Chondrocyte (in vitro differentiated cells): ENCODE data around the gene SSBP4. TPM values are rescaled to one million over a fixed set of nuclear protein-coding genes. Genes with fewer than 3 reads are reported as not detected.

Experiments used
- DNase-seq: peaks from one replicate; pipeline ENCODE4 v3.0.0; 2021; ENCODE audit warnings: mixed read lengths, low spot score
- H3K27ac Mint-ChIP-seq: one replicate; pipeline ENCODE4 v1.8.0; 2021; ENCODE audit warnings: mild to moderate bottlenecking, moderate library complexity, mixed read lengths; ENCODE audit not compliant: unreplicated experiment
- H3K27me3 Mint-ChIP-seq: 2 replicates; pipeline ENCODE4 v1.8.0; 2021; ENCODE audit warnings: low read depth, mixed read lengths
- H3K36me3 Mint-ChIP-seq: 2 replicates; pipeline ENCODE4 v1.8.0; 2021; ENCODE audit warnings: low read depth, mixed read lengths
- H3K4me1 Mint-ChIP-seq: 2 replicates; pipeline ENCODE4 v1.8.0; 2021; ENCODE audit warnings: low read depth, mild to moderate bottlenecking, mixed read lengths
- H3K4me3 Mint-ChIP-seq: one replicate; pipeline ENCODE4 v1.8.0; 2021; ENCODE audit warnings: mild to moderate bottlenecking, moderate library complexity, mixed read lengths; ENCODE audit not compliant: unreplicated experiment
- H3K9me3 Mint-ChIP-seq: 2 replicates; pipeline ENCODE4 v1.8.0; 2021; ENCODE audit warnings: low read depth, mixed read lengths
- CTCF ChIP-seq: fragments of 200-600 bp; sonication (generic); IDR thresholded peaks from 2 replicates; pipeline ENCODE4 v1.5.0; 2021; ENCODE audit warnings: antibody characterized with exemption, mild to moderate bottlenecking, moderate library complexity
- total RNA-seq: library from RNA; stranded (reverse); gene quantifications from 3 replicates; pipeline ENCODE4 v1.2.1, GENCODE V29; 2021

Gene SSBP4
- total RNA-seq, 1 donor from 2014 or later = 56.3 TPM

- no peak for TF ChIP-seq CTCF
- H3K27me3 Mint-ChIP-seq = no peaks in the 10 kb centered on the region
- peaks cover 13% of the 10 kb centered on the region for H3K36me3 Mint-ChIP-seq
- H3K27ac Mint-ChIP-seq = peak overlapping the region; percentile 98
- DNase-seq = no peak
- peaks cover 69% of the 10 kb centered on the region for H3K4me1 Mint-ChIP-seq
- H3K4me3 Mint-ChIP-seq = no peak overlapping the region
- no peaks in the 10 kb centered on the region for H3K9me3 Mint-ChIP-seq
Observed at GRCh38 chr19:18461471-18461870, 42.3 kb downstream of the SSBP4 start.

GRCh38 chr19:18464646-18465045 lies 45.4 kb downstream of the SSBP4 start:
- TF ChIP-seq CTCF = no peak
- Mint-ChIP-seq H3K36me3 (peaks cover 11% of the 10 kb centered on the region), H3K9me3 (no peaks in the 10 kb centered on the region), H3K27me3 (no peaks in the 10 kb centered on the region), H3K4me1 (peaks cover 68% of the 10 kb centered on the region), H3K4me3 (peak overlapping the region; percentile 14), H3K27ac (peak overlapping the region; percentile 94)
- no peak for DNase-seq

GRCh38 chr19:18465214-18465963 lies 46.2 kb downstream of the SSBP4 start:
- Mint-ChIP-seq H3K4me3 (no peak overlapping the region), H3K4me1 (peaks cover 63% of the 10 kb centered on the region), H3K27ac (peak overlapping the region; percentile 94), H3K9me3 (no peaks in the 10 kb centered on the region), H3K27me3 (no peaks in the 10 kb centered on the region), H3K36me3 (peaks cover 9% of the 10 kb centered on the region)
- no peak for TF ChIP-seq CTCF
- DNase-seq = no peak

- H3K4me3 Mint-ChIP-seq = no peak overlapping the region
- peaks cover 9% of the 10 kb centered on the region for H3K36me3 Mint-ChIP-seq
- DNase-seq = no peak
- H3K4me1 Mint-ChIP-seq = peaks cover 58% of the 10 kb centered on the region
- H3K9me3 Mint-ChIP-seq = no peaks in the 10 kb centered on the region
- no peak for TF ChIP-seq CTCF
- H3K27ac Mint-ChIP-seq = peak overlapping the region; percentile 94
- H3K27me3 Mint-ChIP-seq = no peaks in the 10 kb centered on the region
Observed at GRCh38 chr19:18465964-18466339, 46.8 kb downstream of the SSBP4 start.

DNA sequence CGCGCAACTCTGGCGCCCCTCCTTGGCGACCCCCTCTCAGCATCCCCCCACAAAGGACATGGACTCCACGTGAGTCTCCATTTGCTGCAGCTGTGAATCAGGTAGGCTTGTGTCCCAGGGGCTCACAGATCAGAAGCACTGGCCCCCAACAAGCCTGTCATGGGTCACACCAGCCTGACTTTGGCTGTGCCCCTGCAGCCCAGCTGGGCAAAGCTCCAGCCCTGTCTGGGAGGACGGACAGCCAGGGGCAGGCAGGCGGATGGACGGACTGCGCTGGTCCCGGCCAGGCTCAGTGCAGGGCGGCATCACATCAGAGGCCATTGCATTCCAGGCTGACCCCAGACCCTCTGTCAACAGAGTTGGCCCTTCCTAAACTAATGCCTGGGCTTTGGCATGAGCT lies 47.2 kb downstream of the SSBP4 start:
- no peaks in the 10 kb centered on the region for H3K9me3 Mint-ChIP-seq
- no peak overlapping the region for H3K4me3 Mint-ChIP-seq
- DNase-seq = no peak
- no peaks in the 10 kb centered on the region for H3K27me3 Mint-ChIP-seq
- no peak for TF ChIP-seq CTCF
- H3K4me1 Mint-ChIP-seq = peaks cover 54% of the 10 kb centered on the region
- H3K27ac Mint-ChIP-seq = peak overlapping the region; percentile 41
- H3K36me3 Mint-ChIP-seq = peaks cover 9% of the 10 kb centered on the region
